SKM-1 (cell line): ENCODE measurements around the gene WIPF1.

Source experiments
- DNase-seq: peaks from one replicate; lab custom pipeline; 2025; ENCODE audit not compliant: unreplicated experiment; lab: John Stamatoyannopoulos, UW

WIPF1 gene, protein sequence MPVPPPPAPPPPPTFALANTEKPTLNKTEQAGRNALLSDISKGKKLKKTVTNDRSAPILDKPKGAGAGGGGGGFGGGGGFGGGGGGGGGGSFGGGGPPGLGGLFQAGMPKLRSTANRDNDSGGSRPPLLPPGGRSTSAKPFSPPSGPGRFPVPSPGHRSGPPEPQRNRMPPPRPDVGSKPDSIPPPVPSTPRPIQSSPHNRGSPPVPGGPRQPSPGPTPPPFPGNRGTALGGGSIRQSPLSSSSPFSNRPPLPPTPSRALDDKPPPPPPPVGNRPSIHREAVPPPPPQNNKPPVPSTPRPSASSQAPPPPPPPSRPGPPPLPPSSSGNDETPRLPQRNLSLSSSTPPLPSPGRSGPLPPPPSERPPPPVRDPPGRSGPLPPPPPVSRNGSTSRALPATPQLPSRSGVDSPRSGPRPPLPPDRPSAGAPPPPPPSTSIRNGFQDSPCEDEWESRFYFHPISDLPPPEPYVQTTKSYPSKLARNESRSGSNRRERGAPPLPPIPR

DNA sequence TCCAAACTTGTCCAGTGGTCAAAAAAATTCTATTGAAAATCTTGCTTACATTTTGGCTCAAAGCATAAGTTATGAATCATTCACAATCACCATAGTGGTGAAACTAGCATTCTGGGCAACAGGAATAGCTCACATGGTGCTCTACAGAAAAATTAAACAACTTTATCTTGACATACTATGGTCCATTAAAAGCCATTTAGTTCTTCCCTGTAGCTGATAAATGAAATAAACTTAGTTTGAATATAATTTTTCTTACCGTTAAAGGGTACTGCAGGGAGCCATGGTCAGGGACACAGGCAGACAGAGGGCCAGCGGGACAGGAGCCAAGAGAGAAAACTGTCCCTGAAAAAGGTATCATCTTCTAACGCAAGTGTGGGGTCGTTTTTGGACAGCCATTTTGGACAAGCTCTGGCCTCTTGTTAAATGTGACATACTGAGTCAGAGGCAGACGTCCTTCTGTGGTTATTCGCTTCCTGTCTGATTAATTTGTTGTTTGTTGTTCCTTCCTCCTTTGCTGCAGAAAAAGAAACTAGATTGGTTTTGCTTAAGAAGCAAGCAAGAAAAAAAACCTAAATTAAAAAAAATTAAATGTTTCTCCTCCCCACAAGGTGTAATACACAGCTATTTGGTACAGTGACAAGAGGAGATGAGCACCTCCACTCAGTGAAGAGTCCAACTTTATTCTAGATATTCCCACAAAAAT lies at the start of gene WIPF1:
WIPF1 (minus strand) TSS at position 460 of the 703 bp plus-strand sequence. CDS start 12,231 bp downstream, outside the sequence.
- no peak for DNase-seq

GRCh38 chr2:174645296-174645695 lies 47.7 kb upstream of the WIPF1 start:
- DNase-seq: no peak

DNA sequence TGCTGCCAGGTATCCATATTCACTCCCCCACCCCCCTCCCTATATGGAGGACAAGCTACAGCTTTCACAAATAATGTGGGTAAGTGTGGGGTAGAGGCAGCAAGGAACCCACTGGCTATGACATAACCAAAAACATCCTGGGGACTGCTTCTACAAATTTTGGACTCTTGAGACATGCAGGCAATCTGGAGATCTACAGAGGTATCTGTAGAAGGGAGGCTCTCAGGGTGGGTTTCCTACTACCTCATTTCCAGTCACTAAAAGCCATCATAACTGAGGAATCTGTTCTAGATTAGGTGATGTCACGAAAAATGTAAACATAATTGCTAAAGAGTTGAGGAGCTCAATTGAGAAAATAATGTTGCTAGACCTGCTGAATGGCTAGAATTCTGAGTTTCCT lies 46.8 kb upstream of the WIPF1 start:
- DNase-seq: no peak

DNA sequence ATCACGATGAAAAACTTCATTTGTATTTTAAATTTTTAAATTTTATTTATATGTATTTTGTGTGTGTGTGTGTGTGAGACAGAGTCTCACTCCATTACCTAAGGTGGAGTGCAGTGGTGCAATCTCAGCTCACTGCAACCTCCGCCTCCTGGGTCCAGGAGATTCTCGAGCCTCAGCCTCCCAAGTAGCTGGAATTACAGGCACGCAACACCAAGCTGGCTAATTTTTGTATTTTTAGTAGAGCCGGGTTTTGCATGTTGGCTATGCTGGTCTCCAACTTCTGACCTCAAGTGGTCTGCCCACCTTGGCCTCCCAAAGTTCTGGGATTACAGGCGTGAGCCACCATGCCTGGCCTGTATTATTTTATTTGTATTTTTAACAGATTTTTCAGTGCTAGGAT lies 45.8 kb upstream of the WIPF1 start:
- no peak for DNase-seq

DNA sequence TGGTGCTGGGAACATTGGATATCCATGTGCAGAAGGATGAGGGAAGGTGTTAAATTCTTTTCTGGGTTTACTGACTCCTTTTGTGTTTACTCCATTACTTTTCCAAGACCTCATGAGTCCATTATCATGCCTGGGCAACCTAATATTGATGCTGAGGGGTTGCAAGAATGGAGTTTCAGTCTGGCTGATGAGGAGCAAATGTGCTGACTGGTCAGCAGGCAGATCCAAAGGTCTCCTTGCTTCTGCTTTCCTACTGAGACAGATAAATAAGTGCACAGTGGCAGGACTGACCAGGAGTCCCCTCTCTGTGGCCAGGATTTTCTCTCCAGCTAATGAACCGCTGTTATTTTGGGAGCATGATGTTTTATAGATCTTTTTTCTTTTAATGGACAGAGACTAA lies 43.6 kb upstream of the WIPF1 start:
- DNase-seq: no peak

- no peak for DNase-seq
These were observed 39.4 kb upstream of the WIPF1 start for GRCh38 chr2:174636987-174637386.

DNA sequence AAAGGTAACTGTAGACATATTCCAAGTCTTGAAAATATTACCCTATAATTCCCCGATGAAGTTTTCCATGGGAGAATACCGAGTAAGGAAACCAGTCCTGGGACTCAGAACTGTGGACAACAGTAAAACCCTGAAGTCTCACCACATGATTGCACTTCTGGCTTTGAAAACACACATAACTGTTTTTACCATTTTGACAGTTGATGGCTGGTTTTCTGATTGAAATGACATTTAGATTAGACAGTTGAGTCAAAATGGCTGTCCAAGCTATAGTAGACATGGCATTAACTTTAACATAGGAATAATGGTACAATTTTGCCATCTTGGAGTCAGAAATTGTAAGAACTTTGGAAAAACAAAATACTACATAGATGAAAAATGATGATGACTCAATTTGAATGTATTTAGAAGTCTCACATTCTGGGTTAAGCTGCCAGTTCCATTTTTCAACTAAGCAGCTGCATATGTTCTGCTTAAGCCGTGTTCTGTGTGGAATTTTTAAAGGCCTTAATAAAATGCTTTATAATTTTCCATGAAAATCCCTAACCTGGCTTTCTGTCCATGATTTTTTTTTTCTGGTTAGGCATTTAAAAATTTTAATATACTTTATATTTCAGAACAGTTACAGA lies 38.3 kb upstream of the WIPF1 start:
- DNase-seq: no peak

GRCh38 chr2:174635015-174635593 lies 37.5 kb upstream of the WIPF1 start:
- DNase-seq: no peak

DNA sequence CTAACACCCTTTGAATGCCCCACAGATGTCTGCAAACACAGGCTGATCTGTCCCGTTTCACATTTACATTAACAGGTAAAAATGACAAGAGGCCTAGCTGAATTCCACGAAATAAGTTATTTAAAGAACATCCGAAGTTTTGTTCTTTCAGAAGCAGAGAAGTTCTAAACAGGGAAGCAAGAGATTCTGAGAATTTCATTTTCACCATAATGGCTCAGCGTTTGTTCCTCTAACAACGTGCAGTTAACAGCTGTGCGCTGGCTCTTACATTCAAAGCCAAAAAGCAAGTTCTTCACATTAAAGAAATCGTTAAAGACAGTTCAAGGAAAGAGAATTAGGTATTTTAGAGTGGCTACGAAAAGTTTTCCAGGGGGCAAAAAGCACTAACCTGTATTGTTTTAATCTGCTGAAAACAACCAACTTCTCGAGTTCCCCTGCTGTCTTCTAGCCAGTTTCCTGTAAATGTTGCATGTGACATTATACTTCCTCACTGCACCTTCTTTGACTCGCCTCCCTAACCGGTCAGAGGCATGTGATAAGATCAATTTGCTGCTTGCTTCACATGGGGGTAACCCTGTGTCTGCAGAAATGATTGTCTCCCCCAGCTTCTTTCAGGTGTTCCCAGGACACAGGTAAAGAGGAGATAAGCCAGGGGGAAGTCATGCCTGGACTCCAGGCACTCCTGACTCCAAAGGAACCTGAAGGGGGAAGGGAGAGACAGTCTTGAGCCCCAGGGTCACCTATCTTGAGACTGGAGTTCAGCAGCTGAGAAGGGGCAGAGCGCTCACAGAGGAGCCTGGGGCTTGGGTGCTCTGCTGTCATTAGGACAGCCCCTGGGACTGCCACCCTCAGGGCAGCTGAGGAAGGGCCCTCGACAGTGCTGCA lies 36.8 kb upstream of the WIPF1 start:
- peak; percentile 79 for DNase-seq

- DNase-seq: no peak
These were observed 36.0 kb upstream of the WIPF1 start for GRCh38 chr2:174633623-174633930.

DNA sequence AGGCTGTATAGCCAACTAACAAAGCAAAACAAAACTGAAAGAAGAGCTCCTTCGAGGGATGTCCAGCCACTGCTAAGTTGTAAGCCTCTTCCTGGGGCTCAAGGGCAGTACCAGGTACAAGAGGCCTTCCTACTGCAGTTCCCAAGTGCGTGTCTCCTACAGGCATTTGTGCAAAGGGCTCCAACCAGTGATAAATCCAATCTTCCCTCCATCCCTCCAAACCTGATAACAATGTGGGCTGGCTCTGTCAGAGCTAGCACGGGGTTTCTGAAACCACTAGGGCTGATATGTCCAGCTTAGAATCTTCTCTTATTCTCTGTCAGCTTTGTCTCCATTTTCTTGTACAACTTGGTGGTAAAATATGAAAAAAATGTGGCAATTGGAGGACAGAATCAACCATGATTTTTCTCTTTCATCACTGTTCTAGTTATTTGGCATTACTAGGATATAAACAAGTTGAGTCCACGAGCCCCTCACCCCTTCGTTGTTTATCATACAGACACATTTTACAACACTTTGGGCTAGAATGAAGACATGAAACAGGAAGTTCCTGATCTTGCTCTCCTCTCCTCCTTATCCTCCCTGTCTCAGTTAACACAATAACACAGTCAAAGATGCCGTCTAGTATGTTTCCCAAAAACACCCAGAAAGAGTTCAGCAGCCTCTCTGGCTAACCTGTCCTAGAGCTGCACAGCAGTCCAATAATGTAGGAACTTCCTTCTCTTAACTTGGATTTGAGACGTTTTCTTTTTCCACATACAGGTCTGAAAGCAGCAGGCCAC lies 35.4 kb upstream of the WIPF1 start:
- DNase-seq: peak; percentile 45

DNA sequence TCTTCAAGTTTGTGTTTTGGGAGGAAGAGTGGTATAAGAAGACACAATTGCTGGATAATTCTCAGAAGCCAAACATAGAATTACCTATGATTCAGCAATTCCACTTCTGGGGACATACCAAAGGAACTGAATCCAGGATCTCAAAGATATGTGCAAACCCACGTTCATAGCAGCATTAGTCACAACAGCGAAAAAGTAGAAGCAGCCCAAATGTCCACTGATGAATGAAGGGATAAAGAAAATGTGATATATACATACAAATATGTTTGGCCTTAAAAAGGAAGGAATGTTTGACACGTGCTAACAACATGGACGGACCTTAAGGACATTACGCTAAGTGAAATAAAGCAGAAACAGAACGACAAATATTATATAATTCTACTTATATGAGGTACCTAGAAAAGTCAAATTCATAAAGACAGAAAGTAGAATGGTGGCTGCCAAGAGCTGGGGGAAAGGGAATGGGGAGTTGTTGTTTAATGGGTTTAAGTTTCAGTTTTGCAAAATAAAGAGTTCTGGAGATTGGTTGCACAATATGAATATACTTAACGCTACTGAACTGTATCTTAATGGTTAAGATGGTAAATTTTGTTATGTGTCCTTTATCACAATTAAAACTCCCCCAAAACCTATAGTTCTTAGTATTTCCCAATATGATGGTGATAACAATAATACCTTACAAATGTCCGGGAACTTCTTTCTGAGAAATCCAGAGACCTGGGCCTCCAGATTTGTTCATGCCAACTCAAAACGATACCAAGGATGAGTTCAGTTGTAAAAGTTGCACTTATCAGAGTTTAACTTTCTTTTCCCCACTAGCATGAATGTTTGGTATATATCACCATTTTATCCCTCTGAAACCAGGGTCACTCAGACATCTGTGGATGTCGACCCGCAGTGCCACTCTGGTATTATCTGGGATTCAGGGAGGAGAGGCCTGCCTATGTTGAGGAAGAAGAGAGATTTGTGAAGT lies 33.7 kb upstream of the WIPF1 start:
- no peak for DNase-seq

GRCh38 chr2:174630107-174630506 lies 32.5 kb upstream of the WIPF1 start:
- DNase-seq: no peak

DNA sequence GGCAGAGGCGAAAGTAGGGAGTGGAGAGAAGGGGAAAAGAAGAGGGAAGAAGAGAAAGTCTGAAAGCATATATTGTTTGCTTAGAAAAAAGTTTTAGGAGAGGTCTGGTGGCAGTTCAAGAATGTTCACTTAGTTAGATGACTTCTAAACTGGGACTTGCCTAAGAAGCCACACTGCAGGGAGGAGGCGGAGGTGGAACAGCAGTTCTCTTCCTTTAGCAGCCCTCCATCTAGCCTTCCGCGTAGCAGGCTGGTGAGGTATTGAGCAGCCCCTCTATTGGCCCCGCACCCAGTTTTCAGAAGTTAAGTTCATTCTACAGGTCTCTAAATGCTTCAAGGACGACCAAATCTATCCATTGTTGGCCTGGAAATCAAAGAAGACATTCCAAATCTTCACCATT lies 31.9 kb upstream of the WIPF1 start:
- no peak for DNase-seq

- no peak for DNase-seq
These were observed 31.0 kb upstream of the WIPF1 start for GRCh38 chr2:174628528-174629169.

- DNase-seq: no peak
These were observed 29.6 kb upstream of the WIPF1 start for GRCh38 chr2:174627216-174627615.

DNA sequence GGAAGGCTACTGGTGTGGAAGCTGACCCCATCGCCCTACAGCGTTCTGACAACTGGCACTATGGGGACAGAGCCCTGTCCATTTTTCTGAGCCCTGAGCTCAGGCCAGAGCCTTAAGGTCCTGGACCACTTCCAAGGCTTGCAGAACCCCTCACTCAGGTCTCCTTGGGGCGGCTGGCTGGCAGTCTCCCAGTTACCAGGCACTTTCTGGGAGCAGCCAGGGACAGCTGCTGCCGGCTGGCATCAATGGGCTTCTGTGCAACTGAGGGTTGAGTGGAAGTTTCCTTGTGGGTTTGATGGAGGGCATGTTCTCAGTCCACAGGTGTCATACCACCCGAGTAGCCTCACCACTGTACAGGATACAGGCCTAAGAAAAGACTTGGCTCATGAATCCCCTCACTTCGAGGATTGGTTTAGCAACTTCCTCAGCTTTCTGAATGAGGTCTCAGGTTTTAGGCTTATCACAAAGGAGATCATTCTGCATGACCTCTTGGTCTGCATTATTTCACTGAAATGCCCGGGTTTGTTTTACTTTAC lies 27.4 kb upstream of the WIPF1 start:
- no peak for DNase-seq

- no peak for DNase-seq
These were observed 26.1 kb upstream of the WIPF1 start for GRCh38 chr2:174623690-174624089.
